H9 (cell line): Measurements from ENCODE around the gene BZW2. TPM values are rescaled to one million over a fixed set of nuclear protein-coding genes. Genes with fewer than 3 reads are reported as not detected.

ENCODE experiments used
- DNase-seq: peaks from one replicate; pipeline ENCODE4 v3.0.0-alpha.2; 2017
- H2AFZ ChIP-seq: one replicate; pipeline ENCODE4 v1.6.1; 2013; ENCODE audit warnings: mild to moderate bottlenecking, low read length, control low read depth, moderate library complexity
- H2AK5ac ChIP-seq: 2 replicates; pipeline ENCODE4 v1.6.1; 2013; ENCODE audit warnings: low read length, control low read depth, mixed read lengths; ENCODE audit not compliant: insufficient read length
- H2BK120ac ChIP-seq: one replicate; pipeline ENCODE4 v1.6.1; 2013; ENCODE audit warnings: low read depth, mild to moderate bottlenecking, low read length, control low read depth, inconsistent platforms; ENCODE audit not compliant: poor library complexity, severe bottlenecking
- H2BK12ac ChIP-seq: 2 replicates; pipeline ENCODE4 v1.6.1; 2013; ENCODE audit warnings: low read length, control low read depth, mixed read lengths, low read depth; ENCODE audit not compliant: insufficient read length
- H2BK15ac ChIP-seq: 2 replicates; pipeline ENCODE4 v1.6.1; 2013; ENCODE audit warnings: low read depth, low read length, control low read depth
- H2BK20ac ChIP-seq: one replicate; pipeline ENCODE4 v1.6.1; 2013; ENCODE audit warnings: low read depth, mild to moderate bottlenecking, low read length, control low read depth, inconsistent platforms; ENCODE audit not compliant: poor library complexity, severe bottlenecking
- H2BK5ac ChIP-seq: 2 replicates; pipeline ENCODE4 v1.6.1; 2013; ENCODE audit warnings: low read length, control low read depth, mixed read lengths; ENCODE audit not compliant: insufficient read length
- H3K14ac ChIP-seq: 2 replicates; pipeline ENCODE4 v1.6.1; 2013; ENCODE audit warnings: low read length, control low read depth; ENCODE audit not compliant: insufficient read depth
- H3K18ac ChIP-seq: 2 replicates; pipeline ENCODE4 v1.6.1; 2013; ENCODE audit warnings: low read depth, mild to moderate bottlenecking, mixed read lengths, low read length, control low read depth; ENCODE audit not compliant: insufficient read length
- H3K23ac ChIP-seq: 2 replicates; pipeline ENCODE4 v1.6.1; 2013; ENCODE audit warnings: low read length, control low read depth, mixed read lengths, low read depth; ENCODE audit not compliant: insufficient read length
- H3K23me2 ChIP-seq: 2 replicates; pipeline ENCODE4 v1.6.1; 2013; ENCODE audit warnings: low read depth, mild to moderate bottlenecking, mixed read lengths, low read length, control low read depth; ENCODE audit not compliant: insufficient read length, poor library complexity, severe bottlenecking
- H3K27ac ChIP-seq: 2 replicates; pipeline ENCODE4 v1.5.1; 2013; ENCODE audit warnings: low read length, control low read depth, mixed read lengths, low read depth; ENCODE audit not compliant: insufficient read length
- H3K27me3 ChIP-seq: 2 replicates; pipeline ENCODE4 v1.6.1; 2013; ENCODE audit warnings: low read length, control low read depth, inconsistent platforms; ENCODE audit not compliant: insufficient read depth
- H3K4ac ChIP-seq: 2 replicates; pipeline ENCODE4 v1.6.1; 2013; ENCODE audit warnings: low read depth, mild to moderate bottlenecking, control low read depth, inconsistent platforms, low read length, moderate library complexity
- H3K4me1 ChIP-seq: 2 replicates; pipeline ENCODE4 v1.6.1; 2013; ENCODE audit warnings: low read length, control low read depth, inconsistent platforms; ENCODE audit not compliant: insufficient read depth
- H3K4me2 ChIP-seq: 2 replicates; pipeline ENCODE4 v1.6.1; 2013; ENCODE audit warnings: low read length, control low read depth, mixed read lengths; ENCODE audit not compliant: insufficient read length, insufficient read depth
- H3K56ac ChIP-seq: 2 replicates; pipeline ENCODE4 v1.6.1; 2013; ENCODE audit warnings: low read depth, mild to moderate bottlenecking, mixed read lengths, low read length, control low read depth; ENCODE audit not compliant: insufficient read length
- H3K79me1 ChIP-seq: 2 replicates; pipeline ENCODE4 v1.6.1; 2013; ENCODE audit warnings: low read depth, mild to moderate bottlenecking, moderate library complexity, low read length, control low read depth, inconsistent platforms; ENCODE audit not compliant: insufficient read depth, poor library complexity, severe bottlenecking
- H3K79me2 ChIP-seq: 2 replicates; pipeline ENCODE4 v1.6.1; 2013; ENCODE audit warnings: low read length, control low read depth, inconsistent platforms; ENCODE audit not compliant: insufficient read depth
- H3K9ac ChIP-seq: 2 replicates; pipeline ENCODE4 v1.6.1; 2013; ENCODE audit warnings: low read length, control low read depth, mixed read lengths; ENCODE audit not compliant: insufficient read length; ENCODE audit errors: extremely low read depth
- H3K9me3 ChIP-seq: one replicate; pipeline ENCODE4 v1.6.1; 2013; ENCODE audit warnings: low read depth, low read length, inconsistent platforms; ENCODE audit not compliant: control insufficient read depth
- H3T11ph ChIP-seq: one replicate; pipeline ENCODE4 v1.6.1; 2013; ENCODE audit warnings: mild to moderate bottlenecking, low read length, control low read depth, inconsistent platforms
- H4K20me1 ChIP-seq: one replicate; pipeline ENCODE4 v1.6.1; 2013; ENCODE audit not compliant: control insufficient read depth, insufficient read length, insufficient read depth
- H4K5ac ChIP-seq: 2 replicates; pipeline ENCODE4 v1.6.1; 2013; ENCODE audit warnings: low read depth, mild to moderate bottlenecking, mixed read lengths, low read length, control low read depth; ENCODE audit not compliant: insufficient read length
- H4K8ac ChIP-seq: replicated peaks from 2 replicates; pipeline ENCODE4 v1.6.1; 2013; ENCODE audit warnings: low read length, control low read depth, mixed read lengths, low read depth; ENCODE audit not compliant: insufficient read length
- H4K91ac ChIP-seq: 2 replicates; pipeline ENCODE4 v1.6.1; 2013; ENCODE audit warnings: low read depth, mild to moderate bottlenecking, moderate library complexity, mixed read lengths, low read length, control low read depth; ENCODE audit not compliant: insufficient read length
- H3K27ac Mint-ChIP-seq, 3 experiments: 2 replicates in 2 of 3; 3 replicates in 1 of 3; pipeline ENCODE4 v1.8.0; 2020 to 2021; ENCODE audit warnings: mixed read lengths in 3 of 3, mild to moderate bottlenecking in 1 of 3, moderate library complexity in 1 of 3
- H3K27me3 Mint-ChIP-seq: 2 replicates; pipeline ENCODE4 v1.8.0; 2021; ENCODE audit warnings: low read depth, mild to moderate bottlenecking, moderate library complexity, mixed read lengths
- H3K36me3 Mint-ChIP-seq, 3 experiments: 2 replicates in 2 of 3; 3 replicates in 1 of 3; pipeline ENCODE4 v1.8.0; 2020 to 2021; ENCODE audit warnings: low read depth in 3 of 3, mixed read lengths in 3 of 3; ENCODE audit not compliant: insufficient read depth in 1 of 3
- H3K4me1 Mint-ChIP-seq, 2 experiments: 2 replicates each; pipeline ENCODE4 v1.8.0; 2020; ENCODE audit warnings: mixed read lengths in 2 of 2
- H3K4me3 Mint-ChIP-seq, 2 experiments: 2 replicates in 1 of 2; 3 replicates in 1 of 2; pipeline ENCODE4 v1.8.0; 2020 to 2021; ENCODE audit warnings: mild to moderate bottlenecking in 2 of 2, mixed read lengths in 2 of 2, moderate library complexity in 1 of 2
- H3K9me3 Mint-ChIP-seq, 2 experiments: 2 replicates in 1 of 2; 3 replicates in 1 of 2; pipeline ENCODE4 v1.8.0; 2020; ENCODE audit warnings: mild to moderate bottlenecking in 2 of 2, mixed read lengths in 2 of 2, moderate library complexity in 1 of 2
- CTCF ChIP-seq: fragments of 200-600 bp; sonication (generic); conservative IDR thresholded peaks from 3 replicates; pipeline ENCODE4 v1.8.0; 2021; ENCODE audit warnings: antibody characterized with exemption, mild to moderate bottlenecking
- WGBS: extraction: QIAGEN DNeasy Blood & Tissue Kit; methylation state at CpG from one replicate; pipeline ENCODE4 v1.1.7; 2013; ENCODE audit warnings: missing lambda C conversion rate, low lambda C conversion rate, mixed read lengths; ENCODE audit not compliant: insufficient read length; ENCODE audit errors: extremely low coverage; 5-methylcytosine and 5-hydroxymethylcytosine counted together
- total RNA-seq: library from RNA; stranded (reverse); gene quantifications from 2 replicates; pipeline ENCODE4 v1.2.1, GENCODE V29; 2021

BZW2 gene
- total RNA-seq, 1 experiment from 2014 or later = 64.6 TPM

- no peaks in the 10 kb centered on the region for H3K79me1 ChIP-seq
- H2BK15ac ChIP-seq = no peak overlapping the region
- H3K27me3 ChIP-seq = no peaks in the 10 kb centered on the region
- no peak overlapping the region for H3K4ac ChIP-seq
- H3K14ac ChIP-seq = no peak overlapping the region
- Mint-ChIP-seq H3K27me3 (no peaks in the 10 kb centered on the region), H3K9me3 (no peaks in the 10 kb centered on the region), H3K4me1 (peaks cover 32 to 37% of the 10 kb centered on the region in 2 experiments), H3K36me3 (no peaks in the 10 kb centered on the region), H3K4me3 (no peak overlapping the region), H3K27ac (no peak overlapping the region)
- H3K23me2 ChIP-seq = no peaks in the 10 kb centered on the region
- no peaks in the 10 kb centered on the region for H3K79me2 ChIP-seq
- no peak overlapping the region for H2BK20ac ChIP-seq
- no peak overlapping the region for H4K8ac ChIP-seq
- H2AFZ ChIP-seq = no peak overlapping the region
- H3K27ac ChIP-seq = no peak overlapping the region
- H3K56ac ChIP-seq = no peak overlapping the region
- H3K18ac ChIP-seq = no peak overlapping the region
- H4K20me1 ChIP-seq = no peaks in the 10 kb centered on the region
- no peak overlapping the region for H3T11ph ChIP-seq
- no peak overlapping the region for H3K9ac ChIP-seq
- no peak overlapping the region for H3K23ac ChIP-seq
- H3K4me2 ChIP-seq = no peak overlapping the region
- H2BK5ac ChIP-seq = no peak overlapping the region
- DNase-seq = no peak
- H4K91ac ChIP-seq = no peak overlapping the region
- WGBS = no CpG with 5 or more reads among the region's 1 CpG
- H4K5ac ChIP-seq = no peak overlapping the region
- TF ChIP-seq CTCF = no peak
- H2BK120ac ChIP-seq = no peak overlapping the region
- peaks cover 5% of the 10 kb centered on the region; the same call in 1 of the 2 replicates for H3K4me1 ChIP-seq
- H2AK5ac ChIP-seq = no peak overlapping the region
- H3K9me3 ChIP-seq = no peaks in the 10 kb centered on the region
- no peak overlapping the region for H2BK12ac ChIP-seq
Observed at GRCh38 chr7:16740996-16741395, 95.0 kb downstream of the BZW2 start.
